Upper lobe of left lung (tissue), 4 donors: Measurements from ENCODE around the gene PLXNA4.

Experiments used
- EP300 ChIP-seq, 4 donors: sonication (generic); formaldehyde crosslinking; IDR thresholded peaks; one replicate each; pipeline ENCODE4 v1.5.1; 2017; ENCODE audit warnings: antibody characterized with exemption in 4 of 4, control low read depth in 2 of 4
- POLR2A ChIP-seq, 4 donors: fragments of 450-650 bp; IDR thresholded peaks; one replicate each; pipeline ENCODE4 v1.5.1; 2016 to 2017; ENCODE audit warnings: antibody characterized with exemption in 4 of 4, mild to moderate bottlenecking in 2 of 4
- POLR2AphosphoS5 ChIP-seq, 2 donors: sonication (generic); formaldehyde crosslinking; IDR thresholded peaks; one replicate each; pipeline ENCODE4 v1.5.1; 2017; ENCODE audit warnings: antibody characterized with exemption in 2 of 2
- TF ChIP-seq, protein P1 (sequence below), 6 experiments: fragments of 450-650 bp in 4 of 6; fragments of 200-600 bp in 2 of 6; sonication (generic) in 2 of 6; IDR thresholded peaks; one replicate each; pipeline ENCODE4 v1.5.1; 2016 to 2019; ENCODE audit warnings: antibody characterized with exemption in 6 of 6

DNA sequence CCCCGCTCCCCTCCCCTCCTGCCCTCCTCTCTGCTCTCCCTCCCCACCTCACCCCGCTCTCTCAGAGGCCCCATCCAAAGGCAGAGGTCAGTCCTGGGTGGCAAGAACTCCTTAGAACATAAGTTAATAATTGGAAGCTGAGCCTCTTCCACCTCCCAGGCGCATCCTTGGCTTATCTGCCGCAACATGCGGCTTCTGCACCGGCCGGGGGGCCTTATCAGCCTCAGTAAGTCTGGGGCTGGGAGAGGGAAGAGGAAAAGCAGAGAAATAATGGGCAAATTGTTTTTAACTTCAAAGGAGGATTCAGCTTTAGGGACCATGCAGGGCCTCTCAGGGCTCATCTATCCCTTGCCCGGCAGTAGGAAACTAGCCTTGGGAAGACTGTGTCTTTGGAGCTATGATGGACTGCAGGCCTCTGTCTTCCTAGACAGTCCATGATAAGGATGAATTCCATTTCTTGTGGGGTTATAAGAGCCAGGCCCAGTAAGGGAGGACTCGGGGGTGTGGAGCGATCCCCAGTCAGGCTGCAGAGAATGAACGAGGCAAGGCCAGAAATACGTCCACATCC lies 411.6 kb downstream of the PLXNA4 start:
- TF ChIP-seq POLR2A (IDR thresholded peaks at IDR 0.05) = no peak
- no peak for TF ChIP-seq EP300 (IDR thresholded peaks at IDR 0.05)
- TF ChIP-seq, protein P1, sequence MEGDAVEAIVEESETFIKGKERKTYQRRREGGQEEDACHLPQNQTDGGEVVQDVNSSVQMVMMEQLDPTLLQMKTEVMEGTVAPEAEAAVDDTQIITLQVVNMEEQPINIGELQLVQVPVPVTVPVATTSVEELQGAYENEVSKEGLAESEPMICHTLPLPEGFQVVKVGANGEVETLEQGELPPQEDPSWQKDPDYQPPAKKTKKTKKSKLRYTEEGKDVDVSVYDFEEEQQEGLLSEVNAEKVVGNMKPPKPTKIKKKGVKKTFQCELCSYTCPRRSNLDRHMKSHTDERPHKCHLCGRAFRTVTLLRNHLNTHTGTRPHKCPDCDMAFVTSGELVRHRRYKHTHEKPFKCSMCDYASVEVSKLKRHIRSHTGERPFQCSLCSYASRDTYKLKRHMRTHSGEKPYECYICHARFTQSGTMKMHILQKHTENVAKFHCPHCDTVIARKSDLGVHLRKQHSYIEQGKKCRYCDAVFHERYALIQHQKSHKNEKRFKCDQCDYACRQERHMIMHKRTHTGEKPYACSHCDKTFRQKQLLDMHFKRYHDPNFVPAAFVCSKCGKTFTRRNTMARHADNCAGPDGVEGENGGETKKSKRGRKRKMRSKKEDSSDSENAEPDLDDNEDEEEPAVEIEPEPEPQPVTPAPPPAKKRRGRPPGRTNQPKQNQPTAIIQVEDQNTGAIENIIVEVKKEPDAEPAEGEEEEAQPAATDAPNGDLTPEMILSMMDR (IDR thresholded peaks at IDR 0.05) = no peak
- no peak for TF ChIP-seq POLR2AphosphoS5 (IDR thresholded peaks at IDR 0.05)
